OCI-LY1 (cell line): ENCODE results near the gene EIPR1.

Experiments
- H2AFZ ChIP-seq: fragments of 200-600 bp; sonication (generic), shearing (Covaris generic); 2 replicates; pipeline ENCODE4 v1.6.0; 2014; ENCODE audit warnings: antibody characterized with exemption, mild to moderate bottlenecking, low read length
- H3F3A ChIP-seq: fragments of 200-600 bp; sonication (generic), shearing (Covaris generic); 2 replicates; pipeline ENCODE4 v1.6.0; 2014; ENCODE audit warnings: mild to moderate bottlenecking, antibody characterized with exemption, low read length, moderate library complexity; ENCODE audit not compliant: insufficient read depth
- H3K27ac ChIP-seq: fragments of 200-600 bp; sonication (generic); 2 replicates; pipeline ENCODE4 v1.5.1; 2014; ENCODE audit warnings: low read length, mixed run types, mild to moderate bottlenecking, low read depth; ENCODE audit not compliant: poor library complexity, severe bottlenecking
- H3K27me3 ChIP-seq: fragments of 200-600 bp; sonication (generic); 2 replicates; pipeline ENCODE4 v1.6.0; 2014; ENCODE audit warnings: antibody characterized with exemption, mild to moderate bottlenecking, low read length, moderate library complexity; ENCODE audit not compliant: insufficient read depth
- H3K36me3 ChIP-seq: fragments of 200-600 bp; sonication (generic); 2 replicates; pipeline ENCODE4 v1.6.1; 2014; ENCODE audit warnings: mild to moderate bottlenecking, antibody characterized with exemption, low read length, moderate library complexity, mixed read lengths; ENCODE audit not compliant: insufficient read depth
- H3K4me1 ChIP-seq: fragments of 200-600 bp; sonication (generic); 2 replicates; pipeline ENCODE4 v1.5.1; 2014; ENCODE audit warnings: mild to moderate bottlenecking, low read length, moderate library complexity; ENCODE audit not compliant: insufficient read depth, severe bottlenecking
- H3K4me2 ChIP-seq: fragments of 200-600 bp; sonication (generic), shearing (Covaris generic); 2 replicates; pipeline ENCODE4 v1.6.1; 2014; ENCODE audit warnings: low read length
- H3K4me3 ChIP-seq: fragments of 200-600 bp; sonication (generic); 2 replicates; pipeline ENCODE4 v1.5.1; 2014; ENCODE audit warnings: low read length, low read depth, mild to moderate bottlenecking, mixed read lengths; ENCODE audit not compliant: poor library complexity, severe bottlenecking
- H3K79me2 ChIP-seq: fragments of 200-600 bp; shearing (Covaris generic); 2 replicates; pipeline ENCODE4 v1.6.1; 2016; ENCODE audit warnings: mixed run types, low read length, mixed read lengths; ENCODE audit not compliant: insufficient read depth
- H3K9ac ChIP-seq: fragments of 200-600 bp; sonication (generic), shearing (Covaris generic); 2 replicates; pipeline ENCODE4 v1.6.1; 2014; ENCODE audit warnings: mild to moderate bottlenecking, low read length, mixed read lengths
- H3K9me2 ChIP-seq: fragments of 200-600 bp; sonication (generic), shearing (Covaris generic); 2 replicates; pipeline ENCODE4 v1.6.1; 2014; ENCODE audit warnings: low read depth, mild to moderate bottlenecking, low read length, mixed read lengths
- H3K9me3 ChIP-seq: fragments of 200-600 bp; shearing (Covaris generic); 2 replicates; pipeline ENCODE4 v1.6.1; 2014; ENCODE audit warnings: low read length, mixed read lengths
- H4K20me1 ChIP-seq: fragments of 200-600 bp; sonication (generic), shearing (Covaris generic); 2 replicates; pipeline ENCODE4 v1.6.0; 2016; ENCODE audit warnings: mild to moderate bottlenecking, low read length; ENCODE audit not compliant: insufficient read depth
- CTCF ChIP-seq: fragments of 200-600 bp; sonication (generic), shearing (Covaris generic); IDR thresholded peaks from 2 replicates; pipeline ENCODE4 v1.5.1; 2017; ENCODE audit warnings: mild to moderate bottlenecking, antibody characterized with exemption, low read length, moderate library complexity, mixed read lengths
- EZH2 ChIP-seq: fragments of 200-600 bp; sonication (generic), shearing (Covaris generic); IDR thresholded peaks from 2 replicates; pipeline ENCODE4 v1.8.0; 2017; ENCODE audit warnings: borderline replicate concordance, mixed run types, mild to moderate bottlenecking, antibody characterized with exemption, low read length, moderate library complexity, mixed read lengths

EIPR1 gene

DNA sequence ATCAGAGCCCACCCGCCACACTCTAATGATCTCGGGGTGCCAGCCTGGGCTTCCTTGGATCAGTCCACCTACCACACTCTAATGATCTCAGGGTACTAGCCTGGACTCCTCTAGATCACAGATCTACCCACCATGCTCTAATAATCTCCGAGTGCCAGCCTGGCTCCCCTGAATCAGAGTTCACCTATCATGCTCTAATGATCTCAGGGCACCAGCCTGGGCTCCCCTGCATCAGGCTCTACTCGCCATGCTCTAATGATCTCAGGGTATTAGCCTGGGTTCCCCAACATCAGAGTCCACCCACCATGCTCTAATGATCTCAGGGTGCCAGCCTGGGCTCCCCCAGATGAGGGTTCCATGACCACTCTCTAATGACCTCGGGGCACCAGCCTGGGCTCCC is 48.1 kb downstream of the EIPR1 start:
- H3F3A ChIP-seq = no peaks in the 10 kb centered on the region
- no peaks in the 10 kb centered on the region for H4K20me1 ChIP-seq
- H3K9me3 ChIP-seq = no peaks in the 10 kb centered on the region
- H3K27me3 ChIP-seq = no peaks in the 10 kb centered on the region
- no peaks in the 10 kb centered on the region for H3K4me1 ChIP-seq
- no peak overlapping the region for H2AFZ ChIP-seq
- peaks cover 41% of the 10 kb centered on the region for H3K36me3 ChIP-seq
- no peaks in the 10 kb centered on the region for H3K9me2 ChIP-seq
- H3K4me3 ChIP-seq = no peak overlapping the region
- H3K79me2 ChIP-seq = no peaks in the 10 kb centered on the region
- H3K9ac ChIP-seq = no peak overlapping the region
- H3K4me2 ChIP-seq = no peak overlapping the region
- TF ChIP-seq CTCF = no peak
- no peak for TF ChIP-seq EZH2
- no peak overlapping the region for H3K27ac ChIP-seq

DNA sequence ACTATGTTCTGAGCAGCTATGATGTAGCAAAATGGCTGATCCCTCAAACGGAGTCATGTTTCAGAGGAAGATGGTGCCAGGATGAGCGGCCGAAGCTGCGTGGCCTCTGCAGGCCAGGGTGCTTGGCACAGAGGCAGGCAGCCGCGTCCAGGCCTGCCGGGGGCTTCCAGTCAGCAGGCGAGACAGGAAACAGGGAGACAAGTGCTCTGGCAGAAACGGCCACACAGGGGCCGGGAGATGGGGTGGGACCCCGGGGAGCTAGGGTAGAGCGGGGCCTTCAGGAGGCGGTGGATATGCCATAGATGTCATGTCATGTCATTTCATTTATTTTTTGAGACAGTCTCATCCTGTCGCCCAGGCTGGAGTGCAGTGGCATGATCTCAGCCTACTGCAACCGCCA is 50.7 kb downstream of the EIPR1 start:
- Histone ChIP-seq H2AFZ (no peak overlapping the region), H3K27me3 (no peaks in the 10 kb centered on the region), H3K4me1 (no peaks in the 10 kb centered on the region), H3K4me3 (no peak overlapping the region), H3K27ac (no peak overlapping the region), H4K20me1 (no peaks in the 10 kb centered on the region), H3K36me3 (peaks cover 24% of the 10 kb centered on the region), H3K4me2 (no peak overlapping the region), H3K79me2 (no peaks in the 10 kb centered on the region), H3K9me3 (no peaks in the 10 kb centered on the region), H3K9ac (no peak overlapping the region), H3F3A (no peaks in the 10 kb centered on the region), H3K9me2 (no peaks in the 10 kb centered on the region)
- TF ChIP-seq EZH2 (no peak), CTCF (no peak)

- Histone ChIP-seq H3K36me3 (peaks cover 26% of the 10 kb centered on the region), H3K4me2 (no peak overlapping the region), H3K27ac (no peak overlapping the region)
These were observed 51.5 kb downstream of the EIPR1 start for GRCh38 chr2:3326182-3326537.

More at GRCh38 chr2:3326182-3326537, 51.5 kb downstream of the EIPR1 start:
- no peak for TF ChIP-seq CTCF
- TF ChIP-seq EZH2 = no peak
- Histone ChIP-seq H3K9me3 (no peaks in the 10 kb centered on the region), H4K20me1 (no peaks in the 10 kb centered on the region), H3K9ac (no peak overlapping the region), H3K27me3 (no peaks in the 10 kb centered on the region), H3K79me2 (no peaks in the 10 kb centered on the region), H3K4me3 (no peak overlapping the region), H3F3A (no peaks in the 10 kb centered on the region), H2AFZ (no peak overlapping the region), H3K4me1 (no peaks in the 10 kb centered on the region), H3K9me2 (no peaks in the 10 kb centered on the region)
